Measurements from ENCODE around the gene ETV7. TPM values are rescaled to one million over a fixed set of nuclear protein-coding genes. Genes with fewer than 3 reads are reported as not detected.
"Not testable (repeated sequence)": the region's sequence is repeated elsewhere in the genome, so short reads cannot be mapped to it uniquely, and the experiment has no call there.

The ETV7 gene
- total and polyA plus RNA-seq, 4 donors: 0.17 to 0.84 (median 0.36) TPM

- no peak for DNase-seq (ENCODE audit: low spot score)
- 52% methylated on average over 12 of the region's 12 CpGs for WGBS
- H3K9ac ChIP-seq (ENCODE audit: low read depth in 1 of 2, low read length in 2 of 2): no peak overlapping the region
- no peak overlapping the region for H3K4me3 ChIP-seq (ENCODE audit: low read depth in 1 of 3, low read length in 3 of 3)
- no peak overlapping the region for H3K27ac ChIP-seq (ENCODE audit: low read depth in 1 of 2, low read length in 2 of 2)
- no peak for TF ChIP-seq SP1 (IDR thresholded peaks at IDR 0.05)
- TF ChIP-seq FOXA1 (IDR thresholded peaks at IDR 0.05): no peak
- TF ChIP-seq YY1 (IDR thresholded peaks at IDR 0.05): no peak
- TF ChIP-seq, protein P1, sequence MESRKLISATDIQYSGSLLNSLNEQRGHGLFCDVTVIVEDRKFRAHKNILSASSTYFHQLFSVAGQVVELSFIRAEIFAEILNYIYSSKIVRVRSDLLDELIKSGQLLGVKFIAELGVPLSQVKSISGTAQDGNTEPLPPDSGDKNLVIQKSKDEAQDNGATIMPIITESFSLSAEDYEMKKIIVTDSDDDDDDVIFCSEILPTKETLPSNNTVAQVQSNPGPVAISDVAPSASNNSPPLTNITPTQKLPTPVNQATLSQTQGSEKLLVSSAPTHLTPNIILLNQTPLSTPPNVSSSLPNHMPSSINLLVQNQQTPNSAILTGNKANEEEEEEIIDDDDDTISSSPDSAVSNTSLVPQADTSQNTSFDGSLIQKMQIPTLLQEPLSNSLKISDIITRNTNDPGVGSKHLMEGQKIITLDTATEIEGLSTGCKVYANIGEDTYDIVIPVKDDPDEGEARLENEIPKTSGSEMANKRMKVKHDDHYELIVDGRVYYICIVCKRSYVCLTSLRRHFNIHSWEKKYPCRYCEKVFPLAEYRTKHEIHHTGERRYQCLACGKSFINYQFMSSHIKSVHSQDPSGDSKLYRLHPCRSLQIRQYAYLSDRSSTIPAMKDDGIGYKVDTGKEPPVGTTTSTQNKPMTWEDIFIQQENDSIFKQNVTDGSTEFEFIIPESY (IDR thresholded peaks at IDR 0.05): no peak
- TF ChIP-seq, protein P2, sequence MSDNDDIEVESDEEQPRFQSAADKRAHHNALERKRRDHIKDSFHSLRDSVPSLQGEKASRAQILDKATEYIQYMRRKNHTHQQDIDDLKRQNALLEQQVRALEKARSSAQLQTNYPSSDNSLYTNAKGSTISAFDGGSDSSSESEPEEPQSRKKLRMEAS (IDR thresholded peaks at IDR 0.05): no peak
- no peak for TF ChIP-seq RAD21 (IDR thresholded peaks at IDR 0.05)
- no peak for TF ChIP-seq GABPA (IDR thresholded peaks at IDR 0.05 in 1 of 2, conservative IDR thresholded peaks at IDR 0.05 in 1 of 2)
- no peak for TF ChIP-seq JUND (IDR thresholded peaks at IDR 0.05)
- no peak for TF ChIP-seq NR2F2 (IDR thresholded peaks at IDR 0.05)
- no peak for TF ChIP-seq HNF4G (IDR thresholded peaks at IDR 0.05)
- TF ChIP-seq HNF4A (conservative IDR thresholded peaks at IDR 0.05): no peak
- TF ChIP-seq, protein P3, sequence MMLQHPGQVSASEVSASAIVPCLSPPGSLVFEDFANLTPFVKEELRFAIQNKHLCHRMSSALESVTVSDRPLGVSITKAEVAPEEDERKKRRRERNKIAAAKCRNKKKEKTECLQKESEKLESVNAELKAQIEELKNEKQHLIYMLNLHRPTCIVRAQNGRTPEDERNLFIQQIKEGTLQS (IDR thresholded peaks at IDR 0.05): no peak
- no peak for TF ChIP-seq FOXA2 (IDR thresholded peaks at IDR 0.05)
- no peak for TF ChIP-seq RXRA (IDR thresholded peaks at IDR 0.05)
- TF ChIP-seq EGR1 (IDR thresholded peaks at IDR 0.05; ENCODE audit: low read depth in 2 of 2): no peak
- TF ChIP-seq, protein P4, sequence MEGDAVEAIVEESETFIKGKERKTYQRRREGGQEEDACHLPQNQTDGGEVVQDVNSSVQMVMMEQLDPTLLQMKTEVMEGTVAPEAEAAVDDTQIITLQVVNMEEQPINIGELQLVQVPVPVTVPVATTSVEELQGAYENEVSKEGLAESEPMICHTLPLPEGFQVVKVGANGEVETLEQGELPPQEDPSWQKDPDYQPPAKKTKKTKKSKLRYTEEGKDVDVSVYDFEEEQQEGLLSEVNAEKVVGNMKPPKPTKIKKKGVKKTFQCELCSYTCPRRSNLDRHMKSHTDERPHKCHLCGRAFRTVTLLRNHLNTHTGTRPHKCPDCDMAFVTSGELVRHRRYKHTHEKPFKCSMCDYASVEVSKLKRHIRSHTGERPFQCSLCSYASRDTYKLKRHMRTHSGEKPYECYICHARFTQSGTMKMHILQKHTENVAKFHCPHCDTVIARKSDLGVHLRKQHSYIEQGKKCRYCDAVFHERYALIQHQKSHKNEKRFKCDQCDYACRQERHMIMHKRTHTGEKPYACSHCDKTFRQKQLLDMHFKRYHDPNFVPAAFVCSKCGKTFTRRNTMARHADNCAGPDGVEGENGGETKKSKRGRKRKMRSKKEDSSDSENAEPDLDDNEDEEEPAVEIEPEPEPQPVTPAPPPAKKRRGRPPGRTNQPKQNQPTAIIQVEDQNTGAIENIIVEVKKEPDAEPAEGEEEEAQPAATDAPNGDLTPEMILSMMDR (IDR thresholded peaks at IDR 0.05; ENCODE audit: low read depth, low read length, missing input control): no peak
- no peaks in the 10 kb centered on the region for H3K27me3 ChIP-seq (ENCODE audit: control insufficient read depth in 4 of 4, insufficient read depth in 4 of 4, low read length in 3 of 4)
- no peaks in the 10 kb centered on the region for H3K36me3 ChIP-seq (ENCODE audit: control insufficient read depth in 4 of 4, insufficient read depth in 3 of 4, low read depth in 1 of 4, low read length in 3 of 4)
- peaks cover 0 to 6% (median 4%) of the 10 kb centered on the region in 4 donors for H3K4me1 ChIP-seq (ENCODE audit: control insufficient read depth in 4 of 4, insufficient read depth in 4 of 4, low read length in 3 of 4)
- H3K9me3 ChIP-seq (ENCODE audit: control insufficient read depth in 4 of 4, low read length in 3 of 4): no peaks in the 10 kb centered on the region
These were observed 47.2 kb downstream of the ETV7 start for GRCh38 chr6:36340306-36340617.

DNA sequence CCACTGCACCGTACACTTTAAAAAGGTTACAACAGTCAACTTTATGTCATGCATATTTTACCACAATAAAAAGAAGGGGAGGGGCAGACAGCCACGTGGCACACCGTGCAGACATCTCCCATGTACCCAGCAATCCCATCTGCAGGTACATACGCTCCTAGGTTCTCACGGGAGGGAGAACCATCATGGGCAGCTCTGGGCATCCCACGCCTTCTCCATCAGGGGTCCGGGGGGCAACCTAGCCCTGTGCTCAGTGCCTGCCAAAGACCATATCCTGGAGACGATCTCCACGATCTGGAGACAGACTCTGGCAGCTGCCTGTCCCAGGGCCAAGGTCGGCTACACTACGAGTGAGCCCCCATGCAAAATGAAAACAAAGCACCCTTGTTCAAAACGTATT is 48.3 kb downstream of the ETV7 start:
- H3K9me3 ChIP-seq (ENCODE audit: control insufficient read depth in 4 of 4, low read length in 3 of 4): no peaks in the 10 kb centered on the region
- no peak for DNase-seq (ENCODE audit: low spot score)
- H3K36me3 ChIP-seq (ENCODE audit: control insufficient read depth in 4 of 4, insufficient read depth in 3 of 4, low read depth in 1 of 4, low read length in 3 of 4): no peaks in the 10 kb centered on the region
- no peak overlapping the region for H3K4me3 ChIP-seq (ENCODE audit: low read depth in 1 of 3, low read length in 3 of 3)
- peaks cover 0 to 4% (median 0%) of the 10 kb centered on the region in 4 donors for H3K27me3 ChIP-seq (ENCODE audit: control insufficient read depth in 4 of 4, insufficient read depth in 4 of 4, low read length in 3 of 4)
- H3K9ac ChIP-seq (ENCODE audit: low read depth in 1 of 2, low read length in 2 of 2): no peak overlapping the region
- H3K27ac ChIP-seq (ENCODE audit: low read depth in 1 of 2, low read length in 2 of 2): no peak overlapping the region
- H3K4me1 ChIP-seq (ENCODE audit: control insufficient read depth in 4 of 4, insufficient read depth in 4 of 4, low read length in 3 of 4): peaks cover 0 to 6% (median 4%) of the 10 kb centered on the region in 4 donors
- 80% methylated on average over 12 of the region's 12 CpGs for WGBS
- TF ChIP-seq, protein P2 (IDR thresholded peaks at IDR 0.05): no peak
- TF ChIP-seq RXRA (IDR thresholded peaks at IDR 0.05) (no peak), YY1 (IDR thresholded peaks at IDR 0.05) (no peak), REST (IDR thresholded peaks at IDR 0.05) (no peak), GABPA (IDR thresholded peaks at IDR 0.05 in 1 of 2, conservative IDR thresholded peaks at IDR 0.05 in 1 of 2) (no peak), JUND (IDR thresholded peaks at IDR 0.05) (no peak), FOXA1 (IDR thresholded peaks at IDR 0.05) (no peak), TAF1 (conservative IDR thresholded peaks at IDR 0.05) (no peak), FOXA2 (IDR thresholded peaks at IDR 0.05) (no peak)
- TF ChIP-seq, protein P3 (IDR thresholded peaks at IDR 0.05): no peak
- TF ChIP-seq, protein P4 (IDR thresholded peaks at IDR 0.05; ENCODE audit: low read depth, low read length, missing input control): no peak

- WGBS: 93% methylated on average over 1 of the region's 1 CpG
- H3K36me3 ChIP-seq (ENCODE audit: control insufficient read depth in 4 of 4, insufficient read depth in 3 of 4, low read depth in 1 of 4, low read length in 3 of 4); DNase-seq (ENCODE audit: low spot score); H3K27me3 ChIP-seq (ENCODE audit: control insufficient read depth in 4 of 4, insufficient read depth in 4 of 4, low read length in 3 of 4); H3K9me3 ChIP-seq (ENCODE audit: control insufficient read depth in 4 of 4, low read length in 3 of 4); H3K4me3 ChIP-seq (ENCODE audit: low read depth in 1 of 3, low read length in 3 of 3); H3K27ac ChIP-seq (ENCODE audit: low read depth in 1 of 2, low read length in 2 of 2); H3K4me1 ChIP-seq (ENCODE audit: control insufficient read depth in 4 of 4, insufficient read depth in 4 of 4, low read length in 3 of 4); H3K9ac ChIP-seq (ENCODE audit: low read depth in 1 of 2, low read length in 2 of 2): not testable (repeated sequence)
These were observed 49.2 kb downstream of the ETV7 start for GRCh38 chr6:36338223-36338622.

All from liver (tissue), 9 donors.